Measurements from ENCODE around the gene COL8A1. TPM values are rescaled to one million over a fixed set of nuclear protein-coding genes. Genes with fewer than 3 reads are reported as not detected.
A peak's percentile ranks its signal among the peaks of the same experiment; 100 is the strongest.

COL8A1 gene
- total and polyA plus RNA-seq, 10 of the 15 experiments (the other 5 are each of a cell fraction or from before 2014, with no cell fraction given): 0.04 to 0.73 (median 0.10) TPM; not detected in 5

GRCh38 chr3:99817437-99818240 is 179.2 kb downstream of the COL8A1 start, which contains the start of gene CMSS1 (continued):
- TF ChIP-seq CUX1 (IDR thresholded peaks at IDR 0.05; ENCODE audit: insufficient replicate concordance, low read depth, low read length) (no peak), TCF3 (IDR thresholded peaks at IDR 0.05; ENCODE audit: borderline replicate concordance, insufficient read depth, low read depth, low read length) (no peak), JUND (IDR thresholded peaks at IDR 0.05; ENCODE audit: low read depth, low read length) (peak; percentile 87; the same call in 1 of the 2 replicates), ZNF592 (IDR thresholded peaks at IDR 0.05) (no peak), NFIC (IDR thresholded peaks at IDR 0.05; ENCODE audit: low read depth, low read length) (peak; percentile 65; the same call in 1 of the 2 replicates), BRCA1 (IDR thresholded peaks at IDR 0.05; ENCODE audit: low read depth, low read length) (peak; percentile 54; the same call in 1 of the 2 replicates), RAD51 (IDR thresholded peaks at IDR 0.05) (peak; percentile 59), HDAC2 (IDR thresholded peaks at IDR 0.05) (peak; percentile 30; the same call in 1 of the 2 replicates), SMARCA5 (IDR thresholded peaks at IDR 0.05) (no peak), RELA (IDR thresholded peaks at IDR 0.05; ENCODE audit: borderline replicate concordance, partially characterized antibody) (peak; percentile 49), EGR1 (IDR thresholded peaks at IDR 0.05; ENCODE audit: borderline replicate concordance in 1 of 2, low read depth in 2 of 2, low read length in 2 of 2) (no peak), ZNF687 (IDR thresholded peaks at IDR 0.05) (no peak), MTA2 (IDR thresholded peaks at IDR 0.05; ENCODE audit: low read depth) (no peak), KDM1A (IDR thresholded peaks at IDR 0.05; ENCODE audit: borderline replicate concordance) (no peak)

All from GM12878 (cell line).